Measurements from ENCODE around the gene GLE1.
A peak's percentile ranks its signal among the peaks of the same experiment; 100 is the strongest.
"Not testable (repeated sequence)": the region's sequence is repeated elsewhere in the genome, so short reads cannot be mapped to it uniquely, and the experiment has no call there.

Gene GLE1

DNA sequence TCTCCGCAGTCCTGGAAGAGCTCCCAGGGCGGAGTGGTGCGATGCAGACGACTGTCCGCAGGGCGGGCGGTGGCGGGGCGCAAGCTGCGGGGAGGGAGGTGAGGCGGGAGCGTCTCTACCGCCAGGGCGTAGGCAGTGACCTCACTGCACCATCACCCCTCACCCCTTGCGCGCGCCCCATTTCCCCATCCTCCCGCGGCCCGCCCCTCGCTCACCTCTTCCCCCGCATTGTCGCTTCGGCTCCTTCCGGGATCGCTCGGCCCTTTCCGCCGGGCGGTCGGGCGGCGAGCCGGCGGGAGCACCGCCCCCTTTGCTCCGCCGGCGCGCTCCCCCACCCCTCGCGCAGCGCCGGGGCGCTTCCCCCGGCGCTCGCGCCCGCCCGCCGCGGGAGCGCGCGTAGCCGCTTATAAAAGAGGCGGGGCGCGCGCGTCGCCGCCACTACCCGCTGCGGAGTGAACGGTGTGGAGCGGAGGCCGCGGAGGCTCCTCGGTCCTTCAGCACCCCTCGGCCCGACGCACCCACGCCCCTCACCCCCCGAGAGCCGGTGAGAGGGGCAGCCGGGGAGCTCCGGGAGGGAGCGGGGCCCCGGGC lies 47.7 kb downstream of the GLE1 start, which contains the start of gene SPTAN1:
Gene SPTAN1, plus strand, starts transcription at position 435 of the 591 bp plus-strand sequence. CDS start 14,154 bp downstream, outside the sequence.
- DNase-seq = peak; percentile 95 to 96

DNA sequence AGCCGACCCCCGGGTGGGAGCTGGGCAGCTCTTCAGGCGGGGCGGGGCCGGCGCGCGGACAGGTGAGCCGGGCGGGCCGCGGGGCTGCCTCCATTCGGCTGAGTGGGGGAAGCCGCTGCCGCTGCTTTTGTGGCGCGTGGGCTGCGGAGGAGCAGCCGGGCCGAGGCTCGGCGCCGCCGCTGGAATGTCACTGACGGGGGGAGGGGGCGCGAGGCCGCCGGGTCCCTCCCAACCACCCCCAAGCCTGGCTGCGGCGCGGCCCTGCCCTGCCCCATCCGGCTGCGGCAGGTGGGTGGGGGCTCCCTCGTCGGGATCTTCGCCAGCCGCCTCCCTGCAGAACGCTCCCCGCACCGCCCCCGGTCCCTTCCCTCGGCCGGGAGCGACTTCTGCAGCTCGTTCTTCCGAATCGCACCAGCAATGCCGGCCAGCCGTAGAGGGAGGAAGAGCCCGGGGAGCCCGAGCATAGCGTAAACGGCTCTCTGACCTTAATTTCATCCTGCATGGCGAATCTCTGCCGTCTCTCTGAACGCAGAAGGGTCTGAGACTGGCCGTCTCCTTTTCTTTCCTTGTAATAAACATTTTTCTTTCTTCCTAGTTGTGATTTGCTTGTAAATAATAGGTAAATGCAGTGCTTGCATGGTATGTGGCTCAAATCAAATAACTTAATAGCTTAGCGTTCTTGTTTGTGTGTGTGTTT lies 48.4 kb downstream of the GLE1 start:
- DNase-seq = peak in 1 of 2 donors; percentile 21

DNA sequence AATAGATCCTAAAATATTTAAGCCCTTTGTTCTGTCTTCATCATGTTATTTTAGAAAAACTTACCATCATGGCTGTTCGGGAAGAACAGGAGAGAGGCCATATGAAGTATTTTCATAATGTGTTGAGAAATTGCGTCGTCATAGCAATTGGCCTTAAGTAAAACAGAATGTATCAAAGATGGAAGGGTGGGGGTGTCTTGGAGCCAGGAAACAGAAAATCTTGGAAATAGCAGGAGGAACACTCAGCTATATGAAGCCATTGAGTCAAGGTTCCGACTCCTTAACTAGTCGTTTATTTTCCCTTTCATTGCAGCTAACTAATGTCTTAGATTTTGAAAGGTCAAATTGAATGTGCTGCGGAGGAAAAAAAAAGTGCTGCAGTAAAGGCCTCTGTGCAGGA lies 49.2 kb downstream of the GLE1 start:
- DNase-seq = no peak

DNA sequence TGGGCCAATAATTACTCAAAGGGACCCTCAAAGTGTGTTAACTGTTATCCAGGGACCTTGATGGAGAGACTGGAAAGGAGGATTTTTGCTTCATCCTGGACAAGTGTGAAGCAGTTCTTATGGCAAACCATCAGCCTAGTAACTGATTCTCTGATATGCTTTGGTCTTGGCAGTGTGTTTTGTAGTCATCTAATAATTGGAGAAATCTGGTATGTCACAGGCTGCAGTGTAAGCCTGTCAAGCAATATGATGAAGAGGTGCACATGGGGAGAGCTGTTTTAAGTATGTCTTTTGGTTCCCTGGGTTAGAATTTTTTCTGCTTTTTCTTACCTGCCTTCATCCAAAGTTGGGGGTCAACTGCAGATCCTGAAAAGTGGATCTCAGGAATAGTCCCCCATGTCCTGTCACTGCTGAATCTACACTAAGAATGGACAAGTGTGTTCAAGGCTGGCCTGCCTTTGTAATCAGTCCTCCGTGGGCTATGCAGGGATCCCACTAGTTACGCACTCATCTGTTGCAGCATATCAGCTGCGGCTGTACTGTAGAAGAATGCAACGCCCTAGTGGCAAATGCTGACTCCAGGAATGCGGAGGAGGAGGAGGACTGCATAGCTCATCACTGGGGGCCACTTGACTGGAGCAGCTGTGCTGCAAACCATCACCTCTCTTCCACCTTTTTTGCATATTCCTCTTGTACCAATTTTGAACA lies 49.8 kb downstream of the GLE1 start:
- no peak for DNase-seq

DNA sequence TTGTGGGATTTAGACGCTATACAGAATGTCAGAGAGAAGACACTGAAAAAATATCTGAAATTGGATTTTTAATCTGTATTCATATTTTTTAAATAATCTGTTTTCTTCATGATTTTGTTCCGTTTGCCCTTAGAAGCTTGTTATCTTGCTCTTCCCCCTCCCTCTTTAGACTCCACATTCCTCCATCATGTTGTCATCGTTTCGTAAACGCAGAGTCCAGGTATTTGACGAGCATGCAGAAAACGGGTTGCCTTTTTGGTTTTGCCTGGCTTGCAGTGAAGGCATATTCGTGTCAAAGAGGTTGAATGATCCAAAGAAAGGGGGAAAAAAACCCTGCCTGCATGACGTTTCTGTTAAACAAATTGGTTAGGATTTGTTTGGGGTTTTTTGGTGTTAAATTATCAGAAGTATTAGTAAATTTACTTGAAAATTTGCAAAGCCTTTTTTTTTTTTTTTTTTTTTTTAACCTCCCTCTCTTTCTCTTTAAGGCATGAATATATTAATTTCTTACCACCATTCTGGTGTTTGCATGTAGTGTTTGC lies 50.7 kb downstream of the GLE1 start:
- DNase-seq = no peak

DNA sequence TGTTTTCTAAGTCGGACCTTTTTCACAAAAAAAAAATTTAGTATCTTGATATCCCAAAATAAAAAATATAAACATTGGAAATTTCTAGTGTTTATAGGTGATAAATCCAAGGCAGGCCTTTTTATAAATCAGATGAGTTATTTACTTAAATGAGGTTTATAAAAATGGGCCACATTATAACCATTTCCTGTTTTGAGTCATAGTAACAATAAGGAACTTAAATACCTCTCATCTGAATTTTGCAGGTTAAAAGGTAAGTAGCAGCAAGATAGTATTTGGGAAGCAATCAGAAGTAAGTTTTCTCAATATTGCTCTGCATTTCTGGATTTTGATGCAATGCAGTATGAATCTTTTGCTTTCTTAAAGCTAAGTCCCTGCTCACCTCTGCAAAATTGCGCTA lies 51.8 kb downstream of the GLE1 start:
- DNase-seq = no peak

DNA sequence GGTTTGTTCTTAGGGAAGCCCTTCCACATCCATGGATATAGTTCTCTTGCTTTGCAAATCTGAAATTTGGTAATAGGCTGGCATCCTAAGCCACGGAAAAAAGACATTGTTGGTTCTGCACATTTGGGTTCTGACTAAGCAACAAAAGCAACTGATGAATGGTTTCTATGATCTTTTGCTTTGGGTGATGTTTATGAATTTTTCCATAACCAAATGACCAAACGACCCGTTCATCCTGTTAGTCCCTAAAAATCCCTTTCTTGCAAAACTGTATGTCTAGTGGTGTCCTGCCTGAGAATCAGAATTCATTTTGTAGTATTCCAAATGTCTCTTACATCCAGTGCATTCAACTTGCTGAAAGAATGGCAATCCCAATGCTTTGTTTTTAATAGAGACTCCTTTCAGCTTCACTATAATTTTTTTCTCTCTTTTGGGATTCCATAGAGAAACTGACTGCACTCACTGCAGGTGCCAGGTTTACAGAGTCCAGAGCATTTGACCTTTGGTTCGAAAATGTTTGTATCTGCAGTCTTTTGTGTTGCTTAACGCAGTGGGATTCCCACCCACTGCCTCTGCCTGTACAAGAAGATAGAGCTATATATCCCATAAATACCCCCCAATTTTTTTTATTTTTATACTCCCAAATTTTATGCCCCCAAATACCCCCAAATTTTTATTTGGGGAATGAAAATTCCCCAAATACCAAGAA lies 52.6 kb downstream of the GLE1 start:
- DNase-seq = no peak

DNA sequence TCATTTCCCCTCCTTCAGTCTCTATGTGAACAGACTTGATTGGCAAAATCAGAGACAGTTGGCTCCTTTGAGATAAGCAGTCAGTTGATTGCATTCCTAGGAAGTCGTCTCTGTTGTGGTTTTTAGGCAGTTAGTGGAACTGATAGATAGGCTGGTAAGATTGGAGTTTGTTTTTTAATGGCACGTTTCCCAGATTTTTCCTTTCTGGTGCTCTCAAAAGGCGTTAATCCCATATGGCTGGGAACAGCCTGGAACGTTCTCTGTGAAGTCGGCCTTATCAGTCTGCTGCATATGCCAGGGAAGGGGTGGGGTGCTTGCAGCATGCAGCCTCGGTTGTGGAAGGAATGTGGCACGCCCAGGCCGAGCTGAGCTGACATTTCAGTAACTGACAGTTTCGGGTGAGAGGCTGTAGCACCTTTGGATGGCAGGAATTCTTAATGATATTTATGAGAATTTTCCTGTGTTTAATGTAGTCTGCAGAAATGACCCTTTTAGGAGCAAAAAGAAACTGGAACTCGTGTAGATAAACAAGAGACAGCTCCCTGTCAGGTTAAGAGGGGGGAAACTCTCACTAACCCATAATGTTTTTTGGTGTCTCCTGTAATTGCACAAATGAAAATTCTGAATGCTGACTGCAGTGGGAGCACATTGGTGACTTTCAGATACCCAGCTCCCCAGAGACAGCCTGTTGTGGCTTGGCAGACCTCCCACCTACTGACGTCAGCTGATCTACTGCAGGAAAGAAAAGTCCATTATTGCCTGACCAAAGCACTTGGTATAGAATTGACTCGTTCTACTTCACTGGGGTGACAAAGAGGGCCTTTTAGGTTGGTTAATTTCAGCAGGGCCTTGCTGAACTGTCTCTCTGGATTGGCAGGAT lies 54.2 kb downstream of the GLE1 start:
- peak in 1 of 2 donors; percentile 45 for DNase-seq

DNA sequence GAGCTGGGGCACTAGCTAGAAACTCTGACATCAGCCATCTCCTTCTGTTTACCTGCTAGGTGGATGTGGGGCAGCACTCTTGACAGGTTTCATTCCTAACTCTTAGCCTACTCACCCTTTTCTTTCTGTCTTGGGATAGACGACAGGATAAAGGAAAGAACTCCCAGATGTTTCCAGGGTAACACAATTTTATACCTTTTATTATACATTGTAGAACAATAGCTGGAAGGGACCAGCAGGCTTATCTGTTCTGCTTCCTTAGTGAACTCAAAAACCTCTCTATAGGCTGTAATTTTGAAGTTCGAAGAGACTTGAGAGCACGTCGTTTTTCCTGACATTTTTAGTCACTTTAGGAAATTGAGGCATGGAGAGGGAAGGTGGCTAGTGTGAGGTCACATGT lies 61.1 kb downstream of the GLE1 start:
- DNase-seq = no peak

DNA sequence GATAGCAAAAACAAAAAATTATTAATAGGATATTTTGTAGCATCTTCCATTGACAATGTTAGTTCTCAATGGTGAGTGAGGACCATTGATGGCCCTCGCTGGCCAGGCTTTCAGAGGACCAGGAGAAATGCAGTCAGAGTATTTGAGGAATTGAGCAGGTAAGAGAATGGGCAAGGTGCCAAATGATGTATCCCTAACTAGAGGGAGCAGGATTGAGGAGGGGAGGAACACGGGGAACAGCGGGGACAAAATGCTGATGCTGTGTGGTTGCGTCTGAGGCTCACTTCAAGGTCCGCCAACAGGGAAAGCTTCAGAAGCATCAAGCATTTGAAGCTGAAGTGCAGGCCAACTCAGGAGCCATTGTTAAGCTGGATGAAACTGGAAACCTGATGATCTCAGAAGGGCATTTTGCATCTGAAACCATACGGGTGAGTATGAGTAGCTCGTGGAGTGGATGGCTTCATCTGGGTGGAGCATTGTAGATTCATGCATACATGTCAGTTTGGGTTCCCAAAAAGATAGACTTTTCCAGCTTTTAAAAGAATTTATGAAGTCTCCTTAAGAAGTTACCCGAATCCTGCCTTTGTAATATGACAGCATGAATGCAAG lies 64.1 kb downstream of the GLE1 start:
- no peak for DNase-seq

DNA sequence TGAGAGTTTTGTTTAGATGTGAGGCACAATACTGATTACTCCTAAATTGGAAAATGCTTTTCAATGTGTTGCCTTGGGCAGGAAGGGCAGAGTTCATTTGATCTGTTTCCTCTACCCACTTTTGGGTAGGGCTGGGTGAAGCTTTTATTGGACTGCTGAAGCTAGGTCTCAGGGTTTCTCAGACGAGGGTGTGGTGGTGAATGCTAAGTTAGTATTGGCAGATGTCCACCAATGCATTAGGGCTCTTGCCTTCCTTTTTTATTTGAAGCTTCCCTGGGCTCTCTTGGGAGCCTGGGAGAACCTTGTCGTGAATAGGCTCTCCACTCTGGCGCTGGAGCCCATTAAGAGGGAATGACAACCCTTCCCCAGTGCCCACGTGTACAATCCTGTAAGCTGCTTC lies 71.0 kb downstream of the GLE1 start:
- no peak for DNase-seq

DNA sequence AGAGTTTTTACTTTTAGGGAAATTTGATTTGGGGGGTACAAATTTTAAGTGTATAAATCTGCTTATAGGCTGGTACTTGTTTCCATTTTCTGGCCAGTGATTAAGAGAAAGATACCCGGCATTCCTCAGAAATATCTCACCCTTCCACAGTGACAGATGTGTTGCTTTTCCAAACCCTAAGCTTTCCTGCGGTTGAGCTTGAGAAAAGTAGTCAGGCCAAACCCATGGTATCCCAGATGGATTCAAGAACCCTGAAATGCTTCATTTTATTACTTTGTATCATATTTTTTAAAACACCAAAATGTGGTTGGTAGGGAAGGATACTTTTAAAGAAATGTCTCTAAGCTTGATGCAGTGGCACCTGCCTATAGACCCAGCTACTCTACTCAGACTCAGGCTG lies 71.4 kb downstream of the GLE1 start:
- DNase-seq = no peak

DNA sequence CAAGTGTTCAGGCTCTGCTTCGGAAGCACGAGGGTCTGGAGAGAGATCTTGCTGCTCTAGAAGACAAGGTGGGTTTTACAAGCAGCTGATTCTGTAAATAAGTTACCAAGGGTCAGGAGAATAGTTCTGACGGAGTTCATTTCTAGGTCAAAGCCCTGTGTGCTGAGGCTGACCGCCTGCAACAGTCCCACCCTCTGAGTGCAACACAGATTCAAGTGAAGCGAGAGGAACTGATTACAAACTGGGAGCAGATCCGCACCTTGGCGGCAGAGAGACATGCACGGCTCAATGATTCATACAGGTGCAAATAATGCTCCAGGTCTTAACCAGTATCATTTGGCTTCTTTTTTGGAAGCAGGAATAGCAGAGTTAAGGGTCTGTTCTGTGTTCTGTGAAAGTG lies 72.7 kb downstream of the GLE1 start:
- DNase-seq = no peak

DNA sequence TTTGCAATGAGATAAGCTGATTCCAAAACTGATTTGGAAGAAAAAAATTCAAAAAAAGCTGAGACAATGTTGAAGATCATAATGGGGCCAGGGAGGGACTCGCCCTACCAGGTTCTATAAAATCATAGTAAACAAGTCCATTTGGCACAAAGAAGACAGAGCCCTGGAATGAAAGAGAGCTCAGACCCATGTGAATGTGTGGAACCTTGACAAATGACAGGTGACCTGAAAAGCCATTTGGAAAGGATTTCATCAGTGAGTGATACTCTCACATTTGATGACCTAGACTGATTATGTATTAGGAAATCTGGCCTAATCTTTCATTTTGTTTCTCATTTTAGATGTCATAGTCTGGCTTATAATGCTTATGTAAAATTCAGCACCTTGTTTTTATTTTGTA lies 74.7 kb downstream of the GLE1 start:
- DNase-seq = no peak

DNA sequence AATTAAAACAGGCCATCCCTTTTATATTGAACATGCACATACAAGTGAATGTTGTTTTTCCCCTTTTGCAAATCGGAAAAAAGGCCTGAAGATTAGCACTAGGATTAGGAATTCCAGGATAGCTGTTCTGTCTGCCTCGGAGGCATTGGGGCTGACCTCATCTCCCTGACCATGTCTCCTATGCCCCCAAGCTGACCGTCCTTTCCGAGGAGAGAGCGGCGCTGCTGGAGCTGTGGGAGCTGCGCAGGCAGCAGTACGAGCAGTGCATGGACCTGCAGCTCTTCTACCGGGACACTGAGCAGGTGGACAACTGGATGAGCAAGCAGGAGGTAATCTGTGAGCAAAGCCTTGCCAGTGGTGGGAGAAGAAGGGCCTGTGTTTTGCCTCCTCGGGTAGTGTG lies 76.2 kb downstream of the GLE1 start:
- DNase-seq = no peak

DNA sequence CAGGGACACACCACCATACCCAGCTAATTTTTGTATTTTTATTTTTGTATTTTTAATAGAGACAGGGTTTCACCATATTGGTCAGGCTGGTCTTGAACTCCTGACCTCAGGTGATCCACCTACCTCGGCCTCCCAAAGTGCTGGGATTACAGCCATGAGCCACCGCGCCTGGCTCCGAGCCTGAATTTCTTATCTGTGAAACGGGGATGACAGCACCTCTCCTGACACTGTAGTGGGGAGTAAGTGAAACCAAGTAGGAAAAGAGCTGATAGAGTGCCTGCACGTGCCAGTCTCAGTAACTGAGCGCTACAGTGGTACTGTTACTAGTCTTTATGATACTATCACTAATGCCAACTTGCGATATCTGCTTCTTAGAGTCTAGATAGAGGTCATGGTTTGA lies 80.6 kb downstream of the GLE1 start:
- not testable (repeated sequence) for DNase-seq

DNA sequence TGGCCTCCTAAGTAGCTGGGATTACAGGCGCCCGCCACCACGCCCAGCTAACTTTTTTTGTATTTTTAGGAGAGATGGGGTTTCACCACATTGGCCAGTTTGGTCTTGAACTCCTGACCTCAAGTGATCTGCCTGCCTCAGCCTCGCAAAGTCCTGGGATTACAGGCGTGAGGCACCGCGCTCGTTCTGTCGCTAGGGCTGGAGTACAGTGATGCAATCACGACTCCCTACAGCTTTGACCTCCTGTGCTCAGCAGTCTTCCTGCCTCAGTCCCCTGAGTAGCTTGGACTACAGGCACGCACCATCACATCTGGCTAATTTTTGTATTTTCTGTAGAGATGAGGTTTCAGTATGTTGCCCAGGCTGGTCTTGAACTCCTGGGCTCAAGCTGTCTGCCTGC lies 82.4 kb downstream of the GLE1 start:
- not testable (repeated sequence) for DNase-seq

DNA sequence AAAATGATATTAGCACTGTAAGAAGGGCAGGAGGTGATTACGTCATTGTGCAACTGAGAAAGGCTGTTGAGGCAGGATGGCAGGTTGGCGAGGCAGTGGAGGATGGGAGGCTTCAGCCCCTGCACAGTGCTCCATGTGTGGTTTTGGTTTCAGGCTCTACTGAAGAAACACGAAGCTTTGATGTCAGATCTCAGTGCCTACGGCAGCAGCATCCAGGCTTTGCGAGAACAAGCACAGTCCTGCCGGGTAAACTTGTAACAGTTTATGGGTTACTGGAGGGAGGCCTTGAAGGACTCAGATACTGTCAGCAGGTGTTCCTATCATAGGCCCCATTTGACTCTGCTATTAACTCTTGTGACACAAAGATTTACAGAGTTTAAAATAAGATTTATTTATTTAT lies 82.9 kb downstream of the GLE1 start:
- DNase-seq = peak; percentile 42 to 52

DNA sequence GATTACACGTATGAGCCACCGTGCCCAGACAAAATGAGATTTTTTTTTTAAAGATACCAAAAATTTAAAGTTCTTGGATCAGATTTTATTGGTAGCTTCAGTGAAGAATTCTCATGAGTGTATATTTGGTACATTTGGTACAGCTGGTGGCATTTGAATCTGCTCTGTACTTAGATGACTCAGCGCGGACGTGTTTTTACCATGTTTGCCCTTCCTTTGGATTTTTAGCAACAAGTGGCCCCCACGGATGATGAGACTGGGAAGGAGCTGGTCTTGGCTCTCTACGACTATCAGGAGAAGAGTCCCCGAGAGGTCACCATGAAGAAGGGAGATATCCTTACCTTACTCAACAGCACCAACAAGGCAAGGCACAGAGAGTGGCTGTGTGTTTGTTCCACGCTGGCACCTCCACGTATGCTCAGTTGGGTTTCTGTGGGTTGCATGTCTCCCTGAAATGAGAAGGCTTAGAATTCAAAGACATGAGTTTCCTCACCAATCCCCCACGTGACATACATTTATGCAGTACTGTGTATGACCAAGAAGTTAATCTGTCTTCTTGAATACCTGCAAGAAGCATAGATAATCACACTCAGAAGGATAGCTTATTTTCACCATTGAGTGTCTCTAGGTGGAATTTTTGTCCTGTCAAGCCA lies 84.2 kb downstream of the GLE1 start:
- DNase-seq = no peak

All from CD4-positive, alpha-beta T cell treated with Interleukin-4 for 1 hour (primary cell).